ENCODE results near the gene UGT1A6. TPM values are rescaled to one million over a fixed set of nuclear protein-coding genes. Genes with fewer than 3 reads are reported as not detected.

Gene UGT1A6
- total and polyA plus RNA-seq, 2 of the 13 experiments (the other 11 are each of a cell fraction or from before 2014, with no cell fraction given) = 0.25 TPM; not detected in 1

DNA sequence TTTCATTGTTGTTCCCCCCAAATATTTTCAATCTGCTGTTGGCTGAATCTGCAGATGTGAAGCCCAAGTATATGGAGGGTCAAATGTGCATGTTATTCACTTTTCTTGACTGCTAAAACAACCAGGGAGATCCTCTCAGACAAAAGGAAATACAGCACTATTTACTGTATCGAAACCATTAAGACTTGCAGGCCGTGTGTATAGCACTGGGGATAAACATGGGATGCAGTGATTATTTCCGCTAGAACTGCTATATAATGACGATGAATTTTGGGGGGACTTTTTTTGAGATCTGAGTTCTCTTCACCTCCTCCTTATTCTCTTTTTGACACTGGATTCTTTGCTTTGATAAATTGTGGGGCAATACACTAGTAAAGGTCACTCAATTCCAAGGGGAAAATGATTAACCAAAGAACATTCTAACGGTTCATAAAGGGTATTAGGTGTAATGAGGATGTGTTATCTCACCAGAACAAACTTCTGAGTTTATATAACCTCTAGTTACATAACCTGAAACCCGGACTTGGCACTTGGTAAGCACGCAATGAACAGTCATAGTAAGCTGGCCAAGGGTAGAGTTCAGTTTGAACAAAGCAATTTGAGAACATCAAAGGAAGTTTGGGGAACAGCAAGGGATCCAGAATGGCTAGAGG lies 63.9 kb downstream of the UGT1A6 start (continued):
- TF ChIP-seq, protein P1, sequence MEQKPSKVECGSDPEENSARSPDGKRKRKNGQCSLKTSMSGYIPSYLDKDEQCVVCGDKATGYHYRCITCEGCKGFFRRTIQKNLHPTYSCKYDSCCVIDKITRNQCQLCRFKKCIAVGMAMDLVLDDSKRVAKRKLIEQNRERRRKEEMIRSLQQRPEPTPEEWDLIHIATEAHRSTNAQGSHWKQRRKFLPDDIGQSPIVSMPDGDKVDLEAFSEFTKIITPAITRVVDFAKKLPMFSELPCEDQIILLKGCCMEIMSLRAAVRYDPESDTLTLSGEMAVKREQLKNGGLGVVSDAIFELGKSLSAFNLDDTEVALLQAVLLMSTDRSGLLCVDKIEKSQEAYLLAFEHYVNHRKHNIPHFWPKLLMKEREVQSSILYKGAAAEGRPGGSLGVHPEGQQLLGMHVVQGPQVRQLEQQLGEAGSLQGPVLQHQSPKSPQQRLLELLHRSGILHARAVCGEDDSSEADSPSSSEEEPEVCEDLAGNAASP (CRISPR knock-in tag; IDR thresholded peaks at IDR 0.05; ENCODE audit: borderline replicate concordance) = peak; percentile 92
- TF ChIP-seq NFE2L1 (CRISPR knock-in tag; IDR thresholded peaks at IDR 0.05; ENCODE audit: borderline replicate concordance) (no peak), MAFK (conservative IDR thresholded peaks at IDR 0.05 in 1 of 2, IDR thresholded peaks at IDR 0.05 in 1 of 2; ENCODE audit: low read length in 2 of 2) (no peak), SP140L (CRISPR knock-in tag; IDR thresholded peaks at IDR 0.05; ENCODE audit: borderline replicate concordance) (no peak), ZNF446 (CRISPR knock-in tag; IDR thresholded peaks at IDR 0.05) (no peak), NCOR1 (IDR thresholded peaks at IDR 0.05; ENCODE audit: borderline replicate concordance, low read length) (peak; percentile 99), ADNP (CRISPR knock-in tag; IDR thresholded peaks at IDR 0.05) (no peak), TARDBP (CRISPR knock-in tag; IDR thresholded peaks at IDR 0.05) (peak; percentile 95), ZNF20 (CRISPR knock-in tag; IDR thresholded peaks at IDR 0.05) (0 out of 2 replicates have a peak, but pooled peaks have one; percentile 47), THAP11 (CRISPR knock-in tag; IDR thresholded peaks at IDR 0.05) (peak; percentile 75), PRPF4 (IDR thresholded peaks at IDR 0.05; ENCODE audit: low read depth, low read length, poor library complexity, severe bottlenecking) (no peak), SMAD9 (CRISPR knock-in tag; IDR thresholded peaks at IDR 0.05) (no peak), CBFB (CRISPR knock-in tag; IDR thresholded peaks at IDR 0.05) (peak; percentile 83), ZNF121 (CRISPR knock-in tag; IDR thresholded peaks at IDR 0.05) (no peak), RBFOX2 (IDR thresholded peaks at IDR 0.05; ENCODE audit: low read depth, low read length) (no peak), ZMYM4 (CRISPR knock-in tag; IDR thresholded peaks at IDR 0.05) (peak; percentile 75), ZNF605 (CRISPR knock-in tag; IDR thresholded peaks at IDR 0.05) (no peak), GABPA (IDR thresholded peaks at IDR 0.05; ENCODE audit: low read depth, low read length) (no peak), GABPA (CRISPR knock-in tag; IDR thresholded peaks at IDR 0.05; ENCODE audit: low read depth) (peak; percentile 60; the same call in 1 of the 2 replicates), SATB2 (CRISPR knock-in tag; IDR thresholded peaks at IDR 0.05) (0 out of 2 replicates have a peak, but pooled peaks have one; percentile 63), ZNF713 (CRISPR knock-in tag; IDR thresholded peaks at IDR 0.05) (no peak), CENPX (CRISPR knock-in tag; IDR thresholded peaks at IDR 0.05) (no peak)
- TF ChIP-seq, protein P2, sequence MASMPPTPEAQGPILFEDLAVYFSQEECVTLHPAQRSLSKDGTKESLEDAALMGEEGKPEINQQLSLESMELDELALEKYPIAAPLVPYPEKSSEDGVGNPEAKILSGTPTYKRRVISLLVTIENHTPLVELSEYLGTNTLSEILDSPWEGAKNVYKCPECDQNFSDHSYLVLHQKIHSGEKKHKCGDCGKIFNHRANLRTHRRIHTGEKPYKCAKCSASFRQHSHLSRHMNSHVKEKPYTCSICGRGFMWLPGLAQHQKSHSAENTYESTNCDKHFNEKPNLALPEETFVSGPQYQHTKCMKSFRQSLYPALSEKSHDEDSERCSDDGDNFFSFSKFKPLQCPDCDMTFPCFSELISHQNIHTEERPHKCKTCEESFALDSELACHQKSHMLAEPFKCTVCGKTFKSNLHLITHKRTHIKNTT (CRISPR knock-in tag; IDR thresholded peaks at IDR 0.05) = no peak
- TF ChIP-seq, protein P3, sequence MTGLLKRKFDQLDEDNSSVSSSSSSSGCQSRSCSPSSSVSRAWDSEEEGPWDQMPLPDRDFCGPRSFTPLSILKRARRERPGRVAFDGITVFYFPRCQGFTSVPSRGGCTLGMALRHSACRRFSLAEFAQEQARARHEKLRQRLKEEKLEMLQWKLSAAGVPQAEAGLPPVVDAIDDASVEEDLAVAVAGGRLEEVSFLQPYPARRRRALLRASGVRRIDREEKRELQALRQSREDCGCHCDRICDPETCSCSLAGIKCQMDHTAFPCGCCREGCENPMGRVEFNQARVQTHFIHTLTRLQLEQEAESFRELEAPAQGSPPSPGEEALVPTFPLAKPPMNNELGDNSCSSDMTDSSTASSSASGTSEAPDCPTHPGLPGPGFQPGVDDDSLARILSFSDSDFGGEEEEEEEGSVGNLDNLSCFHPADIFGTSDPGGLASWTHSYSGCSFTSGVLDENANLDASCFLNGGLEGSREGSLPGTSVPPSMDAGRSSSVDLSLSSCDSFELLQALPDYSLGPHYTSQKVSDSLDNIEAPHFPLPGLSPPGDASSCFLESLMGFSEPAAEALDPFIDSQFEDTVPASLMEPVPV (CRISPR knock-in tag; IDR thresholded peaks at IDR 0.05) = no peak
- TF ChIP-seq, protein P4, sequence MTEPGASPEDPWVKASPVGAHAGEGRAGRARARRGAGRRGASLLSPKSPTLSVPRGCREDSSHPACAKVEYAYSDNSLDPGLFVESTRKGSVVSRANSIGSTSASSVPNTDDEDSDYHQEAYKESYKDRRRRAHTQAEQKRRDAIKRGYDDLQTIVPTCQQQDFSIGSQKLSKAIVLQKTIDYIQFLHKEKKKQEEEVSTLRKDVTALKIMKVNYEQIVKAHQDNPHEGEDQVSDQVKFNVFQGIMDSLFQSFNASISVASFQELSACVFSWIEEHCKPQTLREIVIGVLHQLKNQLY (CRISPR knock-in tag; IDR thresholded peaks at IDR 0.05) = peak; percentile 87; the same call in 1 of the 2 replicates
- TF ChIP-seq, protein P5, sequence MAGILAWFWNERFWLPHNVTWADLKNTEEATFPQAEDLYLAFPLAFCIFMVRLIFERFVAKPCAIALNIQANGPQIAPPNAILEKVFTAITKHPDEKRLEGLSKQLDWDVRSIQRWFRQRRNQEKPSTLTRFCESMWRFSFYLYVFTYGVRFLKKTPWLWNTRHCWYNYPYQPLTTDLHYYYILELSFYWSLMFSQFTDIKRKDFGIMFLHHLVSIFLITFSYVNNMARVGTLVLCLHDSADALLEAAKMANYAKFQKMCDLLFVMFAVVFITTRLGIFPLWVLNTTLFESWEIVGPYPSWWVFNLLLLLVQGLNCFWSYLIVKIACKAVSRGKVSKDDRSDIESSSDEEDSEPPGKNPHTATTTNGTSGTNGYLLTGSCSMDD (CRISPR knock-in tag; IDR thresholded peaks at IDR 0.05) = no peak

All from HepG2 (cell line).